ENCODE measurements around the gene LLPH.

DNA sequence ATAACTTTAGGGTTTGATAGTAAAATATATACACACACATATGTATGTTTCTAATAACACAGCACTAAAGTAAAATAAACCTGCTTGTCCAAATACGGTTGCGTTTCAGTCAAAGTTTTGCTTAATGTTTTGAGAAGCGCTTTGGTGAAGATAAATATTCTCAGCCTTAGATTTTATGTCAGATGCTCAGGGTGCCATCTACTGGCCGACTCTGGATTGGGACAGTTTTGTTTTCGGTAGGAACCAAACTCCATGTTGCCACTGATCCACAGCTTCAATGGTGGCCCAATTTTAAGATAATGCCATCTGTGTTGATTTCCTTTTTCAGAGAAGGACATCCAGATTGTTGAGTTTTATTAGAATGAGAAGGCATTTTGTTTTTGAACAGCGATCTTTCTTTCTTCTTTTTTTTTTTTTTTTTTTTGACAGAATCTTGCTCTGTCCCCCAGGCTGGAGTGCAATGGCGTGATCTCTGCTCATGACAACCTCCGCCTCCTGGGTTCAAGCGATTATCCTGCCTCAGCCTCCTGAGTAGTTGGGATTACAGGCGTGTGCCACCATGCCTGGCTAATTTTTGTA, 43.1 kb downstream of the LLPH start:
- TF ChIP-seq, protein P1, sequence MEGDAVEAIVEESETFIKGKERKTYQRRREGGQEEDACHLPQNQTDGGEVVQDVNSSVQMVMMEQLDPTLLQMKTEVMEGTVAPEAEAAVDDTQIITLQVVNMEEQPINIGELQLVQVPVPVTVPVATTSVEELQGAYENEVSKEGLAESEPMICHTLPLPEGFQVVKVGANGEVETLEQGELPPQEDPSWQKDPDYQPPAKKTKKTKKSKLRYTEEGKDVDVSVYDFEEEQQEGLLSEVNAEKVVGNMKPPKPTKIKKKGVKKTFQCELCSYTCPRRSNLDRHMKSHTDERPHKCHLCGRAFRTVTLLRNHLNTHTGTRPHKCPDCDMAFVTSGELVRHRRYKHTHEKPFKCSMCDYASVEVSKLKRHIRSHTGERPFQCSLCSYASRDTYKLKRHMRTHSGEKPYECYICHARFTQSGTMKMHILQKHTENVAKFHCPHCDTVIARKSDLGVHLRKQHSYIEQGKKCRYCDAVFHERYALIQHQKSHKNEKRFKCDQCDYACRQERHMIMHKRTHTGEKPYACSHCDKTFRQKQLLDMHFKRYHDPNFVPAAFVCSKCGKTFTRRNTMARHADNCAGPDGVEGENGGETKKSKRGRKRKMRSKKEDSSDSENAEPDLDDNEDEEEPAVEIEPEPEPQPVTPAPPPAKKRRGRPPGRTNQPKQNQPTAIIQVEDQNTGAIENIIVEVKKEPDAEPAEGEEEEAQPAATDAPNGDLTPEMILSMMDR (tag by site-specific recombination; IDR thresholded peaks at IDR 0.05): peak; percentile 65
- no peak for TF ChIP-seq ZNF157 (tag by site-specific recombination; IDR thresholded peaks at IDR 0.05)
